PC-3 (cell line): ENCODE results near the gene C3orf18. TPM values are rescaled to one million over a fixed set of nuclear protein-coding genes. Genes with fewer than 3 reads are reported as not detected.

ENCODE experiments used
- ATAC-seq: fragments of 200-7000 bp; cut with Tn5 transposase; 2 replicates; pipeline ENCODE4 v1.9.1; 2020; ENCODE audit warnings: mild to moderate bottlenecking, moderate library complexity
- BruUV-seq: library from RNA; stranded (reverse); fragments of 400-500 nt; replicated peaks from 2 replicates; lab custom pipeline; 2021; lab: Mats Ljungman, UMichigan
- CTCF ChIA-PET: fragments of 300-600 bp; sonication (Branson Sonifier 250); formaldehyde crosslinking; loops from one replicate; lab custom pipeline; 2022; ENCODE audit warnings: antibody characterized with exemption; lab: Charles Lee
- POLR2A ChIA-PET: fragments of 300-600 bp; sonication (Branson Sonifier 250); formaldehyde crosslinking; loops from one replicate; lab custom pipeline; 2022; ENCODE audit warnings: antibody characterized with exemption; ENCODE audit not compliant: unreplicated experiment; lab: Charles Lee
- DNase-seq: peaks from one replicate; pipeline ENCODE4 v3.0.0-alpha.2; 2015
- H2AFZ ChIP-seq: fragments of 300-600 bp; sonication (generic); 2 replicates; pipeline ENCODE4 v1.6.0; 2016; ENCODE audit warnings: antibody characterized with exemption, low read length
- H3F3A ChIP-seq: fragments of 300-600 bp; sonication (generic); one replicate; pipeline ENCODE4 v1.6.0; 2017; ENCODE audit warnings: antibody characterized with exemption, low read length, control low read depth, mild to moderate bottlenecking; ENCODE audit not compliant: unreplicated experiment
- H3K27ac ChIP-seq: fragments of 300-600 bp; sonication (generic); 2 replicates; pipeline ENCODE4 v1.5.1; 2016; ENCODE audit warnings: mild to moderate bottlenecking, low read length
- H3K27me3 ChIP-seq: fragments of 300-600 bp; sonication (generic); 2 replicates; pipeline ENCODE4 v1.6.1; 2016; ENCODE audit warnings: low read length, mixed read lengths
- H3K36me3 ChIP-seq: fragments of 300-600 bp; sonication (generic); 2 replicates; pipeline ENCODE4 v1.6.1; 2016; ENCODE audit warnings: low read depth, mixed run types, low read length, mixed read lengths
- H3K4me1 ChIP-seq: fragments of 300-600 bp; sonication (generic); 2 replicates; pipeline ENCODE4 v1.5.1; 2016; ENCODE audit warnings: low read length; ENCODE audit not compliant: insufficient read depth
- H3K4me2 ChIP-seq: fragments of 300-600 bp; sonication (generic); 2 replicates; pipeline ENCODE4 v1.6.0; 2016; ENCODE audit warnings: low read length
- H3K4me3 ChIP-seq: fragments of 300-600 bp; sonication (generic); 2 replicates; pipeline ENCODE4 v1.5.1; 2016; ENCODE audit warnings: mild to moderate bottlenecking, low read length, mixed read lengths
- H3K79me2 ChIP-seq: fragments of 300-600 bp; sonication (generic); 2 replicates; pipeline ENCODE4 v1.6.1; 2017; ENCODE audit warnings: low read length, mixed read lengths
- H3K9ac ChIP-seq: fragments of 300-600 bp; sonication (generic); 2 replicates; pipeline ENCODE4 v1.6.0; 2016; ENCODE audit warnings: mild to moderate bottlenecking, low read length
- H3K9me2 ChIP-seq: fragments of 300-600 bp; sonication (generic); replicated peaks from 2 replicates; pipeline ENCODE4 v1.6.1; 2016; ENCODE audit warnings: mixed run types, low read length, mixed read lengths
- H3K9me3 ChIP-seq: fragments of 300-600 bp; sonication (generic); 2 replicates; pipeline ENCODE4 v1.6.1; 2016; ENCODE audit warnings: low read length, mixed read lengths
- H4K20me1 ChIP-seq: fragments of 300-600 bp; sonication (generic); 2 replicates; pipeline ENCODE4 v1.6.1; 2016; ENCODE audit warnings: low read length, mixed read lengths
- CTCF ChIP-seq: fragments of 300-600 bp; sonication (generic); conservative IDR thresholded peaks from 2 replicates; pipeline ENCODE4 v1.5.1; 2017; ENCODE audit warnings: antibody characterized with exemption, low read depth, mild to moderate bottlenecking, low read length
- EZH2 ChIP-seq: fragments of 300-600 bp; sonication (generic); IDR thresholded peaks from one replicate; pipeline ENCODE4 v1.6.1; 2017; ENCODE audit warnings: antibody characterized with exemption, mild to moderate bottlenecking, low read length; ENCODE audit not compliant: unreplicated experiment
- EZH2phosphoT487 ChIP-seq: fragments of 300-600 bp; sonication (generic); IDR thresholded peaks from 2 replicates; pipeline ENCODE4 v1.6.1; 2018; ENCODE audit warnings: mild to moderate bottlenecking, antibody characterized with exemption, low read length, borderline replicate concordance
- intact Hi-C: fragments of 100-400 bp; cut with micrococcal nuclease; formaldehyde crosslinking; loops from 2 replicates; pipeline ENCODE4 v1.9.0; 2023
- total RNA-seq: library from RNA; depleted of rRNA; stranded (reverse); fragments of >200 nt; gene quantifications from 2 replicates; pipeline ENCODE4 v1.2.3, GENCODE V29; 2014

The C3orf18 gene
- total RNA-seq, 1 experiment from 2014 or later: 31.2 TPM

- H3K9ac ChIP-seq: no peak overlapping the region
- H3K9me2 ChIP-seq: no peaks in the 10 kb centered on the region
- TF ChIP-seq EZH2phosphoT487: no peak
- TF ChIP-seq EZH2: no peak
- no peak for TF ChIP-seq CTCF
- ChIA-PET CTCF (no interaction called here), POLR2A (no interaction called here)
- DNase-seq: no peak
- H4K20me1 ChIP-seq: no peaks in the 10 kb centered on the region
- H3K27me3 ChIP-seq: no peaks in the 10 kb centered on the region
- H2AFZ ChIP-seq: no peak overlapping the region
- H3K4me1 ChIP-seq: peaks cover 26% of the 10 kb centered on the region
- intact Hi-C loops: no loop called here
- H3K36me3 ChIP-seq: no peaks in the 10 kb centered on the region
- no peaks in the 10 kb centered on the region for H3F3A ChIP-seq
- no peaks in the 10 kb centered on the region for H3K9me3 ChIP-seq
- ATAC-seq: no peak
- no peak overlapping the region for H3K4me2 ChIP-seq
- H3K27ac ChIP-seq: no peak overlapping the region
- no peaks in the 10 kb centered on the region for H3K79me2 ChIP-seq
- BruUV-seq: no TSS peak
- H3K4me3 ChIP-seq: no peak overlapping the region
Observed at GRCh38 chr3:50606596-50606995, 39.0 kb upstream of the C3orf18 start.

DNA sequence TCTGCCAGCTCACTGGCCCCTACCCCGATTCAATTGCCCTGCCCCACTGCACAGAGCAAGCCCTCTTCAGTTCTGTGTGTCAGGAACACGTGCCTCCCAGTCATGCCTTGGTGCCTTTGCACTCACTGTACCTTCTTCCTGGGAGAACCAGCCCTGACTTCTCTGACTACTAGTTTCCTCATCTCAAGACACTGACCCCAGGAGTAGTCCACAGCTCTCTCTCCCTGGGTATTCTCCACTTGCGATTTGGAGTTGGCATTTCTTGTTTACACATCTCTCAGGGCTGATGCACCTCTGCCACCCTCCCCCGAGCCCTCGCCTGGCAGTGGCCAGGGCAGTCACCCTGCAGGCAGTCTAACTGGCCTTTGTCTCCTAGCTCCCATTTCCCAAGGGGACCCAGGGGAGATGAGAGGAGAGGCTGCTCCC, 38.4 kb upstream of the C3orf18 start:
- no peaks in the 10 kb centered on the region for H3F3A ChIP-seq
- H2AFZ ChIP-seq: no peak overlapping the region
- intact Hi-C loops: no loop called here
- no peak for DNase-seq
- ChIA-PET CTCF (no interaction called here), POLR2A (no interaction called here)
- H3K4me2 ChIP-seq: no peak overlapping the region
- H3K27ac ChIP-seq: no peak overlapping the region
- H3K27me3 ChIP-seq: no peaks in the 10 kb centered on the region
- H3K36me3 ChIP-seq: no peaks in the 10 kb centered on the region
- no peak overlapping the region for H3K4me3 ChIP-seq
- no peaks in the 10 kb centered on the region for H3K79me2 ChIP-seq
- no peak overlapping the region for H3K9ac ChIP-seq
- no peak for TF ChIP-seq EZH2phosphoT487
- TF ChIP-seq CTCF: no peak
- H3K4me1 ChIP-seq: peaks cover 27% of the 10 kb centered on the region
- BruUV-seq: no TSS peak
- no peaks in the 10 kb centered on the region for H4K20me1 ChIP-seq
- no peak for ATAC-seq
- no peaks in the 10 kb centered on the region for H3K9me2 ChIP-seq
- H3K9me3 ChIP-seq: no peaks in the 10 kb centered on the region

- Histone ChIP-seq H3K79me2 (no peaks in the 10 kb centered on the region), H3K4me3 (no peak overlapping the region), H4K20me1 (no peaks in the 10 kb centered on the region), H3K36me3 (no peaks in the 10 kb centered on the region), H3K27ac (no peak overlapping the region), H3K9me2 (no peaks in the 10 kb centered on the region), H2AFZ (no peak overlapping the region), H3F3A (no peaks in the 10 kb centered on the region), H3K27me3 (no peaks in the 10 kb centered on the region), H3K9me3 (no peaks in the 10 kb centered on the region), H3K9ac (no peak overlapping the region), H3K4me2 (no peak overlapping the region), H3K4me1 (peaks cover 27% of the 10 kb centered on the region)
- no peak for ATAC-seq
- no TSS peak for BruUV-seq
- TF ChIP-seq EZH2 (no peak), EZH2phosphoT487 (no peak), CTCF (no peak)
- POLR2A ChIA-PET: no interaction called here
- no peak for DNase-seq
- CTCF ChIA-PET: no interaction called here
- intact Hi-C loops: no loop called here
Observed at GRCh38 chr3:50604628-50605588, 37.4 kb upstream of the C3orf18 start.
